Colonic mucosa (tissue), 4 donors: ENCODE measurements around the gene FAM181A. TPM values are rescaled to one million over a fixed set of nuclear protein-coding genes. Genes with fewer than 3 reads are reported as not detected.

ENCODE experiments used
- DNase-seq: peaks from one replicate; pipeline ENCODE4 v3.0.0-alpha.2; 2020
- H3K27ac ChIP-seq: fragments of 200-600 bp; one replicate; pipeline ENCODE4 v1.8.0; 2021
- H3K27me3 ChIP-seq: fragments of 200-600 bp; one replicate; pipeline ENCODE4 v1.8.0; 2021
- H3K36me3 ChIP-seq: fragments of 200-600 bp; one replicate; pipeline ENCODE4 v1.8.0; 2021
- H3K4me1 ChIP-seq: fragments of 200-600 bp; one replicate; pipeline ENCODE4 v1.8.0; 2021; ENCODE audit warnings: mild to moderate bottlenecking
- H3K4me3 ChIP-seq: fragments of 200-600 bp; one replicate; pipeline ENCODE4 v1.8.0; 2021
- H3K9ac ChIP-seq, 2 donors: one replicate each; pipeline ENCODE4 v1.7.0; 2013; ENCODE audit warnings: control low read depth in 2 of 2, low read depth in 2 of 2, low read length in 2 of 2
- H3K9me3 ChIP-seq: fragments of 200-600 bp; one replicate; pipeline ENCODE4 v1.8.0; 2021
- intact Hi-C: fragments of 100-400 bp; cut with DNase I; formaldehyde crosslinking; loops from one replicate; pipeline ENCODE4 v1.14.1; 2022
- total RNA-seq, 2 donors: library from RNA; stranded (reverse); fragmentation: NEBNext Ultra II Directional in 1 of 2; extraction: Animal tissue kit (Norgen Biotek cat#: 25700) in 1 of 2; gene quantifications; one replicate each; pipeline ENCODE4 v1.2.1, GENCODE V29; 2021
- TF ChIP-seq, protein P1 (sequence below): fragments of 200-600 bp; IDR thresholded peaks from one replicate; pipeline ENCODE4 v1.8.0; 2022; ENCODE audit warnings: antibody characterized with exemption, mild to moderate bottlenecking
- donor health status: healthy.
- donor health status: DM: no; HTN: no; CAD: no.
- donor health status: DM: no; HTN: no; CAD: no.

FAM181A gene
- total RNA-seq, 2 donors from 2014 or later = not detected

DNA sequence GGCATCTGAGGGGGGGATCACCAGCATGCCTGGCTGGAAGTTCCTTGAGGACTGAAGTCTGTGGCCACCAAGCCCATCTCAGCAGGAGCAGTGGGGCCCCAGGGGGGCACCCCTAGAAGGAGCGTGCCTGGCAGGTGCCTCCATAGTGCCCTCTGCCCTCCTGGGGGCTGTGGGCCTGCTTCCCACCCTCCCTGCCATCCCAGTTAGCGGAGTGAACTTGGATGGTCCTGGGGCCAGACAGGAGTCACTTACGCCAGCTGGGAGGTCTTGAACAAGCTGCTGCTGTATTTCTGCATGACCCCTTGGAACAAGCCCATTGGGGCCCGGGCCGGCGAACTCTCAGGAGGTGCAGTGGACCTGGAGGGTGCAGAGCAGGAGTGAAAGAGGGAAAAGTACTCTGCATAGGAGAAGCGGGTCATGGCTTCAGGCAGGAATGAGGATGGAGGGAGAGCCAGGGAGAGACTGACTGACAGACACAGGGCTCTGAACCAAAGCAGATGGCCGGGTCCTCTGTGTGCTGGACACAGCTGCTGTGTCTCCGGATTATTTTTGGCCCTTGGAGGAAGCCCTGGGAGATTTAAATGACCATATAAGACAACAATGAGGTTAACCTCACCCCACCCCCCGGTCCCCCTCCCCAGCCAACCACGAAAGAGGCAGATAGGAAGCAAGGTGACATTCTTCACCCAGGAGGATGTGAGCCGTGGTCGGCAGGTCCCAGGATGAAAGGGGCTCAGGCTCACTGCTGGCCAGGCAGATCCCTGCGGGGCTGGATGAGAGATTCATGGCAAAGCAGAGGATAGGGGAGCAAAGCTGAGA is 29.6 kb downstream of the FAM181A start:
- Histone ChIP-seq H3K9ac (peak overlapping the region; percentile 44 to 50), H3K27ac (no peak overlapping the region), H3K4me3 (no peak overlapping the region), H3K9me3 (no peaks in the 10 kb centered on the region), H3K27me3 (no peaks in the 10 kb centered on the region), H3K36me3 (no peaks in the 10 kb centered on the region), H3K4me1 (no peaks in the 10 kb centered on the region)
- intact Hi-C loops = no loop called here
- DNase-seq = no peak
- TF ChIP-seq, protein P1, sequence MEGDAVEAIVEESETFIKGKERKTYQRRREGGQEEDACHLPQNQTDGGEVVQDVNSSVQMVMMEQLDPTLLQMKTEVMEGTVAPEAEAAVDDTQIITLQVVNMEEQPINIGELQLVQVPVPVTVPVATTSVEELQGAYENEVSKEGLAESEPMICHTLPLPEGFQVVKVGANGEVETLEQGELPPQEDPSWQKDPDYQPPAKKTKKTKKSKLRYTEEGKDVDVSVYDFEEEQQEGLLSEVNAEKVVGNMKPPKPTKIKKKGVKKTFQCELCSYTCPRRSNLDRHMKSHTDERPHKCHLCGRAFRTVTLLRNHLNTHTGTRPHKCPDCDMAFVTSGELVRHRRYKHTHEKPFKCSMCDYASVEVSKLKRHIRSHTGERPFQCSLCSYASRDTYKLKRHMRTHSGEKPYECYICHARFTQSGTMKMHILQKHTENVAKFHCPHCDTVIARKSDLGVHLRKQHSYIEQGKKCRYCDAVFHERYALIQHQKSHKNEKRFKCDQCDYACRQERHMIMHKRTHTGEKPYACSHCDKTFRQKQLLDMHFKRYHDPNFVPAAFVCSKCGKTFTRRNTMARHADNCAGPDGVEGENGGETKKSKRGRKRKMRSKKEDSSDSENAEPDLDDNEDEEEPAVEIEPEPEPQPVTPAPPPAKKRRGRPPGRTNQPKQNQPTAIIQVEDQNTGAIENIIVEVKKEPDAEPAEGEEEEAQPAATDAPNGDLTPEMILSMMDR = no peak

DNA sequence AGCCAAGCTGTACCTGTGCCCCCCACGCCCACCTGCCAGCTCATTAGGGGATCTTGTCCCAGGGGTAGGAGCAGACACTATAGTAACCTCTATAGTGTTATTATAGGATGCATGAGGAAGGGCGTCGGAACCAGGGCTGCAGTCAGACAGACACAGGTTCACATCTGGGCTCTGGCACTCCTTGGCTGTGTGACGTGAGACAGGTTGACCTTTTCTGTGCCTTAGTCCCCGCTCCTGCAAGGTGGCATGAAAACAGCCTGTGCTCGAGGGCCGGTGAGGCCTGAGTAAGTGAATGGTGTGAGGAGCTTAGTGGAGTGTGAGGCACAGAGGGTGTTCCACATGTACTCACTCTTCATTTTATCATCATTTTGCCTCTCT is 30.2 kb downstream of the FAM181A start:
- no peaks in the 10 kb centered on the region for H3K4me1 ChIP-seq
- peak overlapping the region in 1 of 2 donors; percentile 12 for H3K9ac ChIP-seq
- TF ChIP-seq, protein P1 = no peak
- intact Hi-C loops = no loop called here
- no peaks in the 10 kb centered on the region for H3K36me3 ChIP-seq
- H3K9me3 ChIP-seq = no peaks in the 10 kb centered on the region
- DNase-seq = no peak
- no peaks in the 10 kb centered on the region for H3K27me3 ChIP-seq
- H3K27ac ChIP-seq = no peak overlapping the region
- H3K4me3 ChIP-seq = no peak overlapping the region

DNA sequence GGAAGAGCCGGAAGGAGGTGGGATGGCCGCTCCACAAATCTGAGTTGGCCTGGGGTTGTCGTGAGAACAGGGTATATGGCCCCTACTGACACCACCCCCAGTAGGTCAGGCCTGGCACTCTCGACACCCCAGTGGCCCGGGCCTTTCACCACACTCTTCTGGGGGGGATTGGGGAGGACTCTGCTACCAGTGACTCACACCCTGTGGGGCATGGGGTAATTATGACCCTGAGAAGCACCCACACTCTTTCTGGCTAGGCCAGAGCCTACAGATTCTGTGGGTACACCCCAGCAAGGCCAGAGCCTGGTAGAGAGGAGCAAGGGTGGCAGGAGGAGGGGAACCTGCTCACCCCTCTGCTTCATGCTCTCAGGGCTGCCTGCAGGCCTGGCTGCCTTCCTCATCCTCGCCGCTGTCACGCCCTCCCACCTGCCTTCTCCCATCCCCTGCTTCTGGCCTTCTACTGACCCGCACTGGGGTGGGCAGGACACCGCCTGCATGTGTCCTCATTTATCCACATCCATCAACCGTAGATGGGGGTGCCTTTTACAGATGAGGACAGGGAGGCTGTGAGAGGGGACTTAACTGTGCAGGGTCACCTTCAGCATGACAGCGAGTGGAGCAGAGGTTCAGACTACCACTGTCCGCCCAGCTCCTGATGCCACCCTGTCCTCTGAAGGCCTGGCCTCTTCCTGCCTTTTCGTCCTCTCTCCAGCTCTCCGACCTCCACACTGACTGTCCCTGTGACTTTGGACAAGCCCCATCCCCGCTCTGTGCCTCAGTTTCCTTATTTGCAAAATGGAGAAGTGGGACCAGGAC is 30.8 kb downstream of the FAM181A start:
- H3K4me1 ChIP-seq = no peaks in the 10 kb centered on the region
- intact Hi-C loops = no loop called here
- H3K4me3 ChIP-seq = no peak overlapping the region
- H3K27ac ChIP-seq = no peak overlapping the region
- DNase-seq = no peak
- no peaks in the 10 kb centered on the region for H3K27me3 ChIP-seq
- peak overlapping the region in 1 of 2 donors; percentile 12 for H3K9ac ChIP-seq
- H3K36me3 ChIP-seq = no peaks in the 10 kb centered on the region
- TF ChIP-seq, protein P1 = no peak
- no peaks in the 10 kb centered on the region for H3K9me3 ChIP-seq

DNA sequence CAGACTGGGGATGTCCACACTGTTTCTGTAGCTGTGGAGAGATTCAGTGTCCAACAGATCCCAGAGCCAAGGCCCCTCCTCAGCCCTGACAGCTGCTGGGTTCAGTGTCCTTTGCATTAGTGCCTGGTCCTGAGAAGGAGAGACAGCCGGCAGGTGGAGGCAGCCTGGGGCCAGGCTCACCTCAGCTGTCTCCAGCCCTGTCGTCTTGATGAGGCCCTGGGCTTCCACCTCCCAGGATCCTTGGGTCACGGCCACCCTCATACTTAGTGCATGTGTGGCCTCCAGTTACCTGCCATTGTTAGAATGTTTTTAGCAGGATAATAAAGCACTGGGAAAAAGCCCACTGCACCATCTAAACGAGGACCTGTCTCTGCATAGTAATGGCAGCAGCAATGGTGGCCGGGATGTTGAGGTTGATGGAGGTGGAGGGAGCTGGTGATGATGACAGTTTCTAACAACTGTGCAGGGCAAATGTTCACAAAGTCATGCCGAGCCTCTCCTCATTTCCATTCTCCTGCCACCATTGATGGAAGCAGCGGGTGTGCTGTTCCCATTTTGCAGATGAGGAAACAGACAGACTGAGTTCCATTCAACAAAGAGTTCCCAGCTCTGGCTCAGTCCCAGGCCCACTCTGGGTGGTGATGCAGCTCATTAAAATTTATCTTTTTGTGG is 31.6 kb downstream of the FAM181A start:
- DNase-seq = no peak
- intact Hi-C loops = no loop called here
- Histone ChIP-seq H3K9me3 (no peaks in the 10 kb centered on the region), H3K27me3 (no peaks in the 10 kb centered on the region), H3K36me3 (no peaks in the 10 kb centered on the region), H3K27ac (peak overlapping the region; percentile 38), H3K4me3 (no peak overlapping the region), H3K4me1 (no peaks in the 10 kb centered on the region), H3K9ac (peak overlapping the region; percentile 21 to 53)
- TF ChIP-seq, protein P1 = no peak
